GM19468 (cell line): ENCODE measurements around the gene AGA.

ENCODE experiments used
- ATAC-seq: cut with Tn5 transposase; IDR thresholded peaks from one replicate; pipeline ENCODE4 v1.9.1; 2021; ENCODE audit warnings: mild to moderate bottlenecking, moderate library complexity, moderate number of reproducible peaks; ENCODE audit not compliant: unreplicated experiment; ENCODE audit errors: extremely low read depth

The AGA gene

DNA sequence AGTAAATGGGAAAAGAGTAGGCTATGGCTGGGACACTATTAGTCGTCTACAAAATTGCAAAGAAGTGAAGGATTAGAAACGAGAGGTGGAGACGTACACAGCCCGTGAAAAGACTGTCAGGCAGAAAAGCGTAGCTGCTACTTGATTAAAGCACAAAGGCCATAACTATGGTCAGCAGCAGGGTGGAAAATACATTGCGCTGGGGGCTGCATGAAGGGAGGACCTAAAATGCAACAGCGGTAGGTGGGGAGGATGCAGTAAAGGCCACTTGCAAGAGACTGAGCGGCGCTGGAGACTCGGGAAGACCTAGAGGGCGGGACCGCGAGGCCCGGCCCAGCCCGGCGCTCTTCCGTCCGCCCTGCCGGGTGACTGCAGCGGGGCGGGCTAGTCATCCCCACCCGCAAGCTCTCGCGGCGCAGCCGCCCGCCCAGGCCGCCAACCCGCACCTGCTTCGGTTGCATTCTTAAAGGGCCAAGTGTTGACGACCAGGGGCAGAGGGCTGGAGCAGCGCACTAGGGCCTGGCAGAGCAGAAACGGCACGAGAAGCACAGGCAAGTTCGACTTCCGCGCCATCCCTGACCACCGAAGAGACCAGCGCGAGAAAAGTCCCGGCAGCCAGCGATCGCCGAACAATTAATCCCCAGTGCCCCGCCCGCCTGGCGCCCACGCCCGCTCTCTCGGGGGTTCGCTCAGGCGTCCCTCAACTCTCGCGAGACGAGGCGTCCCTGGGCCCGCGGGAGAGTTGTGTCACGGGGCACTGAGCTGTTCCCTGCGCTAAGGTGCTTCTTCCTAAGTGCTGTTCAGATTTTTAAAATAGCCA lies at the start of gene AGA:
Gene AGA (minus strand): TSS at position 635 of the 820 bp plus-strand sequence. CDS start 62 bp downstream, at position 573.
- peak; percentile 90 for ATAC-seq

DNA sequence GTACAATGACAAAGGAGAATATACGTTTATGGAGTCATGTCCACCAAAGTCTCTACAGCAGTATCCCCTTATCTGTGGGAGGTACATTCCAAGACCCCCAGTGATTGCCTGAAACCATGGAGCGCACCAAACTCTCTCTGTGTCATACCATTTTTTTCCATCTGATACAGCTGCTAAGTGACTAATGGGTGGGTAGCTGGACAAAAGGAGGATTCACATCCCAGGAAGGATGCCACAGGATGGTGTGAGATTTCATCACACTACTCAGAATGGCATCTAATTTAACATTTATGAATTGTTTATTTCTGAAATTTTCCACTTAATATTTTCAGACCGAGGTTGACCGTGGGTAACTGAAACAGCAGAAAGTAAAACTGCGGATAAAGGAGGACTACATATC lies 49.8 kb upstream of the AGA start:
- no peak for ATAC-seq

DNA sequence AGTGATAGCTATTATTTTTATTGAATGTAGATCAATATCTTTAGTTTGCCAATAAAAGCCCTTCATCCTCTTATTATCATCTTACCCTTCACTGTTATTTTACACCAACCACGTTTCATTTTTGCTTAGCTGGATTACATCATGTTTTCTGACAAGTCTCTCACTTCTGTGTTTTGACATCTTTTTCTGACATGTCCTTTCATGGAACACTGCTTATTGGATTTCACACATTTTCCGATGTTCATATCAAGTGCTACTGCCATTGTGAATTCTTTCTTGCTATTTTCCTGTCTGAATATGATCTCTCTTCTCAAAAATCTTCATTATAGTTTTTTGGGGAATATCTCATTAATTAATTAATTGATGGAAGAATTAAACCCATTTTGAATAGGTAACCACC lies 48.5 kb upstream of the AGA start:
- ATAC-seq, result no peak

DNA sequence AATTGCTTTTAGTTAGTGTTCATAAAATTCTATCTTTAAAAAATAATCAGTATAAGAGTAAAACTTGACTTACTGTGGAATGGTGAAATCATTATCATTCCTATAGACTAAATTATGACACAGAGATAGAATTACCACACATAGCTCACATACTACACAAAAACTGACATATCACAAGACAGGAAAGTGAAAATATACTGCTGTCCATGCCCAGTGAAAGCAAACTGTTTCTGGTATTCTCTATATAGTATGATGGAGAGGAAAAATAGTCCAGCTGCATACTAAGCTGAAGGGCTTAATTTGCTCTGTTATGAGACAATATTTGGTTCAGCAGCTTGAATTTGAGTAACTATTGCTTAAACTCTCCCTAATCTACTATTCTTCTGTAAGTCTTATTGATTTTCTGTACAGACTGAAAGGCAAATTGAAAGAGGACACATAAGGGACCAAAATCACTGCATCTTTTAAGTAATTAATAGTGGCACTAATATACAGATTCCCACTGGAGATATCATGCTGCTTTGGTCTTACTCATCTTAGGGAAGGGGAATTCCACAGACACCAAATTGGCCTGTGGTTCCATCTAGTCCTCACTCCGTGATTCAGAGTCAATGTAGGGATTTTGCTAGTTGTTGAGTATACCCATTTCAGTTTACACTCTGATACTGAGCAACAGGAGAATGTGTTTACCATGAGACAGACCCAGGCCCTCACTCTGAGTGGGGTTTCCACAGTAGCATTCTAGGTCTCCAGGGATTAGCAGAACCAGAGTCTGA lies 47.4 kb upstream of the AGA start:
- no peak for ATAC-seq

DNA sequence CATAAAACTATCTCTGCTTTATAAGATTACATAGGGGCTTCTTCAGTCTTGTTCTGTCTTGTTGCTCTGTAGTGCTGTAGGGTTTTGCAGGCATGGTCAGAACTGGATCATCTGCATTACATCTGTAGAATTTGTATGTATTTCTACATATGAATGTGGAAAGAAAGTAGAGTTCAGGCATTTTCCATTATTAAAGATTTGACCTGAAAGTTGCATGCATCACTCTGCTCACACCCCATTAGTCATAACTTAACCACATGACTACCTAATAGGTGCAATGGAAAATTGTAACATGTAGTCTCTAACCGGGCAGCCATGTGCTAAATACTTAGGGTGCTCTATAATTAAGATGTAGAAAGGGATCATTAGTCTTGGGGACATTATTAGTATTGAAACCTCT lies 45.7 kb upstream of the AGA start:
- no peak for ATAC-seq

DNA sequence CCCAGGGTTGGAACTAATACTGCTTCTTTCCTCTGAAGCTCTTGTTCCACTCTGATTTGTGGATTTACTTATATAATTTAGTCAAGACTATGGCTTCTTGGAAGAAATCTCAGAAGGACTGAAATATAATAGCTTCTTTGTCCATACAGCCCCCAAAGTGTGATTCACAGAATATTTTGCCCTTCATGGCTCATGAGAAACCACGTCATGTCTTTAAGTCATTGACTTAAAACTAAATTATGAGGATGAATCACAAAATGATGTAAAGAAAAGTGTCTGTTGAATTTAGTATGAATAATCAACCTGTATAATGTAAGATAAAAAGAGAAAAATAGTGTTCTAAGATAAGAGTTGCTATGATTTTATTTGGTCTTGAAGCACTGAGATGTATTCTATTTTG lies 43.3 kb upstream of the AGA start:
- no peak for ATAC-seq

DNA sequence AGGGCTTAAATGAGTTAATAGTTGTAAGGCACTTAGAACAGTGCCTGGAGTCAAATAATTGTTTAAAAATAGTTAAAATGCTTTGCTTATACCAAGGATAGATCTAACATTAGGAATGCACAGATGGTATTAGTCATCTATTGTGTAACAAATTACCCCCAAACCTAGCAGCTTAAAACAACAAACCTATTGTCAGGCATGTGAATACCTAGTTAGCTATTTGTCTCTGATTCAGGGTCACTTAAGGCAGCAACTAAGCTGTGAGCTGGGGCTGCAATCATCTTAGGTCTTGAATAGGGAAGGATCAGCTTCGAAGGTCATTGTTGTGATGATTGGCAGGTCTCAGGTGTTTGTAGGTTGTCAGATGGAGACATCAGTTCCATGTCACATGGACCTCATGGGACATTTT lies 42.4 kb upstream of the AGA start:
- ATAC-seq, result no peak

DNA sequence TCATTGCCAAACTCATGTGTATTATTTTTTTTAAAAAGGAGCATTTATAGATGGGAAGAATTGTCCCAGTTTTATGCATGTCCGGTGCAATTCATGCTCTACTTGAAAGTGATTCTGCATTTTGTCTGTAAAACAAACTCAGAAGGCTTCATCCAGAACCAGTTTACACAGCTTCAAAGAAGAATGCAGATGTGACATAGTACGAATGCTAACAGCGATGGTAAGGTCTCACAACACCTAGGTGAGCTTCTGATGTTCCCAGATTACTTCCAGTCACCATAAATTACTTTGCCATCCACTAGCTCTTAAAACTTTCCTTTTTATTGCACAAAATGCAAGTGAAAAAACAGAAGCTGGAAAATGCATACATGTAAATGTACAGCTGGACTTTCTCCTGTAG lies 41.5 kb upstream of the AGA start:
- no peak for ATAC-seq

DNA sequence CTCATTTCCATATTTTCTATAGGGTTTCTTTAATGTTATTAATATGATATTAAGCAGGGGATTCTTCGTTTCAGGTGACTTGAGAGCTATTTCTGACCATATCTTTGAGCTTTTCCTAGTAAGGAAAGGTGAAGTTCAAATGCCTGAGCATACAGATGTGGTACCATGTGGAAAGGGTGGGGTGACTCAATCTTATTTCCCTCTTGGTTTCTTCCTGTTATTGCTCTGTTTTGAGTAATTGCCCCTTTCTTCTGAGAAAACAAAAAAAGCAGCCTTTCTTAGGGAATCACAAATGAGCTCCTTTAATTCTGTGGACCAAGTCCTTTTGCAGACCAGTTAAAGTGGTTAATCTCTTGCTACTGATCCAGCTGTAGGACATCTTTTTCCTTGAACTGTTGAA lies 41.0 kb upstream of the AGA start:
- ATAC-seq, result no peak

DNA sequence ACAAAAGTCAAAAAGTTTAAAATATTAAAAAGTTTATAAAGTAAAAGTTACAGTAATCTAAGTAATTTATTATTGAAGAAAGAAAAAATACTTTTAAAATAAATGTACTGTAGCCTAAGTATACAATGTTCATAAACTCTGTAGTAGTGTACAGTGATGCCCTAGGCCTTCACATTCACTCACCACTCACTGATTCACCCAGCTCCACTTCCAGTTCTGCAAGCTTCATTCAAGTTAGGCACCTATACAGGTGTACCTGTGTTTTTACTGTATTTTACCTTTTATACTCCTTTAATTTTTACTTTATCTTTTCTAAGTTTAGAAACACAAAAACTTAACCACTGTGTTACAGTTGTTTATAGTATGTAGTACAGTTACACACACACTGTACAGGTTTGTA lies 40.1 kb upstream of the AGA start:
- no peak for ATAC-seq

DNA sequence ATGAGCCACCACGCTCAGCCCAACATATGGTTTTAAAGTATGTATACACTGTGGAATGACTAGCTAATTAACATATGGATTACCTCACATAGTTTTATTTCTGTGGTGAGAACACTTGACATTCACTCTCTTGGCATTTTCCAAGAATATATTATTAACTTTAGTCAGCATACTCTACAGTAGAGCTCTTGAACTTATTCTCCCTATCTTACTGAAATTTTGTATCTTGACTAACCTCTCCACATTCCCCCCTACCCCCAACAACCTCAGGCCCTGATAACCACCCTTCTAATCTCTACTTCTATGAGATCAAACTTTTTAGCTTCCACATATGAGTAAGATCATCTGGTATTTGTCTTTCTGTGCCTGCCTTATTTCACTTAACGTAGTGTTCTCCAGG lies 38.6 kb upstream of the AGA start:
- no peak for ATAC-seq

DNA sequence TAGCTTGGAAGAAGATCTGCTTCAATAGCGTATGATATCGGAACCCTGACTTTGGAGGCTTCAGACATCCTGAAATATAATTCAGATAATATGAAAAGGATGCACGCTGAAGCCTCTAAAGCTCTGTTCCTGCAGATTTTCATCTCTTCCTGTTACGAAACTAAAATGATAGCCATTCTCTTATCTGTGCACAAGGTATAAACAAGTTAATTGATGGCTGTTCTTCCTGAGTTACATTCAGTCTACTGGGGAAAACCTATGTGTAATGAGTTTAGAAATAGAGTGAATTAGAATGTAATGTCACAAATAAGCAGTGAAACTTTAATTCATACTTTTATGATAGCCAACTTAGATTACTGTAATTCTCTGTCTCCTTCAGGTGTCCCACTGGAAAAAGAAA lies 36.8 kb upstream of the AGA start:
- no peak for ATAC-seq

DNA sequence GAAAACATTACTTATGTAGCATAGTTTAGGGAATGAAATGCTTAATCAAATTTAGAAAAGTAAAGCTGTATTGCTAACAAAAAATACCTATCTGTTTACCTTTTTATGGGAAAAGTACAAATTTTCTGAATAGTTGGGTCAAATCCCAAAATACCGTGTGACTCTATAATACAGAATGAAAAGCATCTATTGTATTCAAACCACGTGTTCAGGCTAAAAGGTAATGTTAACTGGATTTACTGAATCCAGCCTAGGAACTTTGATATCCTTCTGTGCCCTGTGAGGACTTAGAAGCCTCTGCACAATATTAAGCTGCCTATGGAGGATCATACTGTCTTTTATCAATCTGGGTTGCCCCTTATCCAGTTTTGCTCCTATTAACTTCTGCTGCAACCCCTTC lies 36.3 kb upstream of the AGA start:
- no peak for ATAC-seq

DNA sequence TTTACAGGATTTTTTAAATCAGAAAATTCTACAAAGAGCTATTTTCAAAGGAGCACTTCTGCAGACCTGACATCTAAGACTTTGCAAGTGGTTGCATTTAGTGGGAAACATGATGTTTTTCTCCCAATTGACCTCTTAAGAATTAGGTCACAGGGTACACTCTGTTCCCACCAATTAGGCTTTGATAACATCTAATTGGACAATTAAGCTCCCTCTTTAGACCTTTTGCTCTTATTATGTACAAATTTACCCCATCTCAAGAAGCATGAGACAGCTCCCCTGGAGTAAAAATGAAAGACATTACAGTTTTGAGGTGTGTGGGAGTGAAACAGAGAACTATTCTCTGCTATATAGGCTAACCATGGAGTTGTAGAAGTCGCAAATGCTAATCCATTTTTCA lies 31.8 kb upstream of the AGA start:
- no peak for ATAC-seq

DNA sequence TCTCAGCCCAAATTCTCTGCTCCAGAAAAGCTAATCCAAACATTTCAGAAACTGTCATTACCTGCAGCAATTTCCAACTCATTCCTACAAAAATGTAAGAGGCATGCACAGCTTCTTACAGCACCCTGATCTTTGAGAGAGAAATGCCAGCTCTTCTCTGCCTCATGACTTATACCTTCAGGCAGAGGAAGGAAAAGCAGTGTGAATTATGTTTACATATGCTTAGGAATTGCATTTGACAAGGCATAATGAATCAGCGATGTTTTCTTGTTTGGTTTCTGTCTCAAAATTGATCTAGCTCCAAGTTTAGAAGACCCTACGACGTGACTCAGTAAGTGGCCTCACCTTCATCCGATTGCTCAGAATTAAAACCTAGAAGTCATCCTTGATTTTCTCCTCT lies 21.8 kb upstream of the AGA start:
- no peak for ATAC-seq

DNA sequence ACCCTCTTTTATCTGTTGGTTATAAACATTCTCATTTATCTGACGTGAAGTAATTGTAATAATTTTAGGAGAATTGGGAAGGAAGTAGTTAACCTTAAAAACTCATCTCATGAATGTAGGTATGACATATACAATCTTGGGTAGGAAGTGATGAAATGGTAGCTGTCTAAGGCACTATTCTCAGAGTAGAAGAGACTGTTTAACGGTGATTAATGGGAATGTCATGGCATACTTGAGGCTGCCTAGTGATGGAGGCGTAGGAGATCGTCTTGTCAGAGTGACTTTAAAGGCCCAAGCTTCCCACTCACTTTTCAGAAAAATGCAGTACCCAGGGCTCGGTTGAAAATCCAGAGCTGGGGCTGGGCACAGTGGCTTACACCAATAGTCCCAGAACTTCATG lies 19.4 kb upstream of the AGA start:
- no peak for ATAC-seq

DNA sequence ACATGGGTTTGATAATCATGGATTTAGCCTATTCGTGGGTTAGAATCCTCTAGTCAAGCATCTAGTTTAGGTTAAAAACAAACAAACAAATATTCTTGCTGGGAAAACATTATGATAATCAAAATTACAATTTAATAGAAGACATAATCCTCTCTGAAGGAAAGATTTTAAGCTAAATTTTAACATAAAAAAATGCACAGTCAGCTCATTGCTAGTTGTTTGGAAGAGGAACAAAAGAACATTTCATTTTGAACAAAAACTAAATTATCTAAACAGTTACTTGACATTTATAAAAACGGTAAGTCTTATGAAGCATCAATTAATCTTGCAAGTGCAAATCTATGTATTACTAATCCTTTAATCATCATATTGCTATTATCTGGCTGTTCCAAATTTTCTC lies 18.2 kb upstream of the AGA start:
- no peak for ATAC-seq

DNA sequence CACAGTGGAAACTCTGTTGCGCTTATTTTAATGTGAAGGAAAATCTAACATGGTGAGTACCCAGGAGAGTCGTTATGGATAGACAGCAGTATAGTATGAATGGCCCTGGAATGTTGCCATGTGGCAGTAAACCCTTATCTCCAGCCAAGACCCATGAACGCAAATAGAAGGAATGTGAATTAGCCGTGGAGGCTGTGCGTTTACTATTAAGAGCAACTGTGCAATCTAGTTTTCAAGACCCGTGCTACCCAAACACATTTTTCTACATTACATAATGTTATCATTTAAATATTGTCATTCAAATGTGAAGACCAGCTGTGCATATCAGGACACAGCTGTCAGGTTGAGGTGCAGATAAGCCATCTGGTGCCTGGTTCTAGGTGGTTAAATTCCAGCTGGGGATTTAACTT lies 13.3 kb upstream of the AGA start:
- ATAC-seq, result no peak

DNA sequence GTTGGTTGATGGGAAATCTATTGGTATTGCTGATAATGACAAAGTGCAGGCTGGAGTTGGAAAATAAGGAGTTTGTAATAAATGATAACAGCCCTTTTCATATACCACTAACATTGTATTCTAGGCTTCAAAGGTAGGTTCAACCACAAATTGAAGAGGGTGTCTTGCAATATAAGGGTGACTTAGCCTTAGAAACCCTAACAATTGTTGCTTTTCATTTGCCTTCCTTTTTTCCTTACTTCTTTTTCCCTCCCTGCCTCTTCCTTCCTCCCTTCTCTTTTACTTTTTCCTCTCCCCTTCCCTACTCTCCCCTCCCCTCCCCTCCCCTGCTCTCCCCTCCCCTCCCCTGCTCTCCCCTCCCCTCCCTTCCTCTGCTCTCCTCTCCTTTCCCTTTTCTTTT lies 10.9 kb upstream of the AGA start:
- ATAC-seq, result no peak

DNA sequence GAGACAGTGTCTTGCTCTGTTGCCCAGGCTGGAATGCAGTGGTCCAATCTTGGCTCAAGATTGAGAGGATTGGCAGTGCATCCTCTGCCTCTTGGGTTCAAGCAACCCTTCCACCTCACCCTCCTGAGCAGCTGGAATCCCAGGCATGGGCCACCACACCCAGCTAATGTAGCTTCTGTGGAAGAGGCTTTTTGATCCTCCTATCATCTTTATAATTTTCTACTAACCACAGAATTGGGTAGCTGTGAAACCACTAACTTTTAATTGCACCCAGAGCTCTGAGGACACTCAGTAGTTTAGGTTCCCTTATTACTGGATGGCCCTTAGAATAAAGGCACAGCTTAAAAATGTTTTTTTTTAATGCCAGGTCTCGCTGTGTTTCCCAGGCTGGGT lies 8.9 kb upstream of the AGA start:
- ATAC-seq, result no peak

DNA sequence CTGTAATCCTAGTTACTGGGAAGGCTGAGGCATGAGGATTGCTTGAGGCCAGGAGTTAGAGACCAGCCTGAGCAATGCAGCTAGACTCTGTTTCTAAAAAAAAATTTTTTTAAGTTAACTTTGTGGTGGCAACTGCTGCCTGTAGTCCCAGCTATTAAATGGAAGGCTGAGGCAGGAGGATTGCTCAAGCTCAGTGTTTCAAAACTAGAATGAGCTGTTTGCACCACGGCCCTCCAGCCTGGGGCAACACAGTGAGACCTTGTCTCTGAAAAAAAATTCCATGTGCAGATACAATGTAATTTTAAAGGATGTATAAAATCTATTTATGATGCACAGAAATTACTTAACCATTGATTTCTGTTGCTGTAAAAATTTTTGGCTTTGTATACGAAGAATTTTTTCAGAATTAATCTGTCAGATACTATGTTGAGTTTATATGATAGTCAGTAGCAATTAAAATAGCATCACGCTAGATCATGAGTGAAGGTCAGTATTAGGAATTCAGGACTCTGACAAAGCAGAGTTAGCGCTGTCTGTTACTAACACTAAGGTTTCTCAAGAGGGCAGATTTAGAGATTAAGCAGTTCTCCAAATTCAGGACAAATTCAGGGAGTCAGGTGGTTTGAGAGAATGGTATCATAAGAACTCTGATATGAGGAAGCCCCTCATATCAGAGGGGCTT lies 8.3 kb upstream of the AGA start:
- ATAC-seq, result no peak
